GM15510 (cell line): ENCODE results near the gene PLGRKT.
"Not testable (repeated sequence)": the region's sequence is repeated elsewhere in the genome, so short reads cannot be mapped to it uniquely, and the experiment has no call there.

Experiments
- POLR2A ChIP-seq: IDR thresholded peaks from 3 replicates; pipeline ENCODE4 v1.6.1; 2011; ENCODE audit warnings: borderline replicate concordance; ENCODE audit not compliant: insufficient read length; ENCODE audit errors: extremely low read depth

The PLGRKT gene

GRCh38 chr9:5357431-5358105, 80.2 kb downstream of the PLGRKT start:
- TF ChIP-seq POLR2A: no peak

GRCh38 chr9:5355817-5356216, 81.9 kb downstream of the PLGRKT start:
- no peak for TF ChIP-seq POLR2A

- TF ChIP-seq POLR2A: no peak
These were observed 82.5 kb downstream of the PLGRKT start for GRCh38 chr9:5355226-5355625.

- TF ChIP-seq POLR2A: no peak
These were observed 83.5 kb downstream of the PLGRKT start for GRCh38 chr9:5354184-5354583.

- TF ChIP-seq POLR2A: no peak
These were observed 85.0 kb downstream of the PLGRKT start for GRCh38 chr9:5352637-5353248.

GRCh38 chr9:5338992-5339981, 98.4 kb downstream of the PLGRKT start, which contains the start of gene RLN1:
TSS of gene RLN1 (minus strand) at chr9:5339876. CDS start at chr9:5339746, 130 bp downstream.
- not testable (repeated sequence) for TF ChIP-seq POLR2A

GRCh38 chr9:5336688-5337087, 101.0 kb downstream of the PLGRKT start:
- no peak for TF ChIP-seq POLR2A

- TF ChIP-seq POLR2A: no peak
These were observed 110.7 kb downstream of the PLGRKT start for GRCh38 chr9:5326893-5327548.

GRCh38 chr9:5326187-5326586, 111.5 kb downstream of the PLGRKT start:
- TF ChIP-seq POLR2A: no peak

- no peak for TF ChIP-seq POLR2A
These were observed 116.7 kb downstream of the PLGRKT start for GRCh38 chr9:5321058-5321457.

- TF ChIP-seq POLR2A: no peak
These were observed 122.4 kb downstream of the PLGRKT start for GRCh38 chr9:5315187-5315923.

- no peak for TF ChIP-seq POLR2A
These were observed 126.9 kb downstream of the PLGRKT start for GRCh38 chr9:5310851-5311250.
